Liver (tissue), 3 donors: ENCODE measurements around the gene NAV2.

Experiments used
- CTCF ChIP-seq: fragments of 150-350 bp; IDR thresholded peaks from 2 replicates; pipeline ENCODE4 v1.5.1; 2017; ENCODE audit warnings: improper control_type of control experiment, low read depth, low read length; ENCODE audit not compliant: missing input control
- NR2F2 ChIP-seq: IDR thresholded peaks from 2 replicates; pipeline ENCODE4 v1.6.1; 2016; ENCODE audit warnings: antibody characterized with exemption
- RAD21 ChIP-seq, 2 donors: IDR thresholded peaks; 2 replicates each; pipeline ENCODE4 v1.6.1; 2016; ENCODE audit warnings: antibody characterized with exemption in 2 of 2, mild to moderate bottlenecking in 2 of 2
- YY1 ChIP-seq: IDR thresholded peaks from 2 replicates; pipeline ENCODE4 v1.6.1; 2016; ENCODE audit warnings: antibody characterized with exemption, mild to moderate bottlenecking
- TF ChIP-seq, protein P1 (sequence below): IDR thresholded peaks from 2 replicates; pipeline ENCODE4 v1.6.1; 2016; ENCODE audit warnings: antibody characterized with exemption, mild to moderate bottlenecking
- donor health status: healthy.
- donor health status: healthy.

DNA sequence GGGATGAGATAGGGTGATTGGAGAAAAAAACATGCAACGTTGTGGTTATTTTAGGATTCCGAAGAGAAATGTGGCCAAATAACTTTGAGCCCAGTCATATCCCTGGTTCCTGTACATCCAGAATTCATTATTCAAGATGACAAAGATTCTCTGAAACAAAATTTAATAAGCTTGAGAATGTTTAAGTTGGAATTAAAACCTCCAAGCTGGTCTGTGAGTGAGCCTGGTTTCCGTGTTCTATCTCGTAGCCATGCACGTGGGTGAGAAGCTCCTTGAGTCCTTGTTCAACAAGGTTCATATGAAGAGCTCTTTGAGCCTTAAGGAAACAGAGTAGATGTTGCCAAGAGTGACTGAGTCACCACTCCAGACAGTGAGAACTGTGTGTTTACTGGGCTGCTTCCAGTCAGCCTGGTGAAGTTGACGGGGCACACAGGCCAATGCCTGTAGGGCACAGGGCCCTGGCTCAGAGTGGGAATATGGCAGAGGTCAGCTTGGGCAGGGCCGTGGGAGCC, 206.5 kb downstream of the NAV2 start:
- TF ChIP-seq RAD21 (IDR thresholded peaks at IDR 0.05) (no peak), YY1 (peak; percentile 53), CTCF (no peak), NR2F2 (no peak)
- TF ChIP-seq, protein P1, sequence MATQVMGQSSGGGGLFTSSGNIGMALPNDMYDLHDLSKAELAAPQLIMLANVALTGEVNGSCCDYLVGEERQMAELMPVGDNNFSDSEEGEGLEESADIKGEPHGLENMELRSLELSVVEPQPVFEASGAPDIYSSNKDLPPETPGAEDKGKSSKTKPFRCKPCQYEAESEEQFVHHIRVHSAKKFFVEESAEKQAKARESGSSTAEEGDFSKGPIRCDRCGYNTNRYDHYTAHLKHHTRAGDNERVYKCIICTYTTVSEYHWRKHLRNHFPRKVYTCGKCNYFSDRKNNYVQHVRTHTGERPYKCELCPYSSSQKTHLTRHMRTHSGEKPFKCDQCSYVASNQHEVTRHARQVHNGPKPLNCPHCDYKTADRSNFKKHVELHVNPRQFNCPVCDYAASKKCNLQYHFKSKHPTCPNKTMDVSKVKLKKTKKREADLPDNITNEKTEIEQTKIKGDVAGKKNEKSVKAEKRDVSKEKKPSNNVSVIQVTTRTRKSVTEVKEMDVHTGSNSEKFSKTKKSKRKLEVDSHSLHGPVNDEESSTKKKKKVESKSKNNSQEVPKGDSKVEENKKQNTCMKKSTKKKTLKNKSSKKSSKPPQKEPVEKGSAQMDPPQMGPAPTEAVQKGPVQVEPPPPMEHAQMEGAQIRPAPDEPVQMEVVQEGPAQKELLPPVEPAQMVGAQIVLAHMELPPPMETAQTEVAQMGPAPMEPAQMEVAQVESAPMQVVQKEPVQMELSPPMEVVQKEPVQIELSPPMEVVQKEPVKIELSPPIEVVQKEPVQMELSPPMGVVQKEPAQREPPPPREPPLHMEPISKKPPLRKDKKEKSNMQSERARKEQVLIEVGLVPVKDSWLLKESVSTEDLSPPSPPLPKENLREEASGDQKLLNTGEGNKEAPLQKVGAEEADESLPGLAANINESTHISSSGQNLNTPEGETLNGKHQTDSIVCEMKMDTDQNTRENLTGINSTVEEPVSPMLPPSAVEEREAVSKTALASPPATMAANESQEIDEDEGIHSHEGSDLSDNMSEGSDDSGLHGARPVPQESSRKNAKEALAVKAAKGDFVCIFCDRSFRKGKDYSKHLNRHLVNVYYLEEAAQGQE = no peak
